Esophagus squamous epithelium (tissue), 4 donors: ENCODE results near the gene GLRX5.

Experiments
- CTCF ChIP-seq, 6 experiments: fragments of 450-650 bp in 4 of 6; fragments of 200-600 bp in 2 of 6; sonication (generic) in 2 of 6; IDR thresholded peaks; one replicate each; pipeline ENCODE4 v1.5.1; 2016 to 2019; ENCODE audit warnings: antibody characterized with exemption in 6 of 6, mild to moderate bottlenecking in 4 of 6, moderate library complexity in 4 of 6
- POLR2A ChIP-seq, 4 donors: fragments of 450-650 bp; IDR thresholded peaks; one replicate each; pipeline ENCODE4 v1.6.1; 2017; ENCODE audit warnings: antibody characterized with exemption in 4 of 4, mild to moderate bottlenecking in 4 of 4, moderate library complexity in 3 of 4

DNA sequence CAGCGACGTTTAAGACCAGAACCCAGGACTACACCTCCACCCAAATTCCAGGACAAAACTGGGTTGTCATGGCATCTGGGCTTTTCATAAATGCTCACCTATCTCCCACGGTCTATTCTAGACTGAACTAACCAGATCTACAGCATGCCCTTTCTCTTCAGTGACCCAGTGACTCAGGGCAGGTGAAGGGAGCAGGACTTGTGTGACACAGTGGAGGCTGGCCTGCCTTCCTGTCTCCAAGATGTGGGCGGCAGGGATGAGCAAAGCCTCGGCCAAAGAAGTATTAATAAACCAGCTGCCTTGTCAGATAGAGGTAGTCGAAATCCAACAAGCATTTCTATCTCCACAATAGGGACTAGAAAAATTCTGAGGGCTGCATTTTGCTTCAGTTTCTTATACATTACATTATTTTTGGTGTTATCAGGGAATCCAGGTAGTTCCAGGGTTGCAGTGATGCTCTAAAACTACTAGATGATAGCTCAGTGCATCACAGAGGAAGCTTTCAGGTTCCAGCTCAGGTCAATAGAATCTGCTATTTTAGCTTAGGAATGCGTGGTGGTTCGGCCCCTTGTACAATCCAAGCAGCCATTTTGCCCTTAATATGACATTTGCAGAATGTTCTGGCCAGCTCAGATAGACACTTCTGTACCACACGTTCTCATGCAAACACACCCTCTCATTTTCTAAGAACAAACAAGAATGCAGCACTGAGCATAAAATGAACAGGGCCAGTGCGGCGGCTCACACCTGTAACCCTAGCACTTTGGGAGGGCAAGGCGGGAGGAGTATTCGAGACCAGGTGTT lies 4.2 kb upstream of the GLRX5 start:
- TF ChIP-seq POLR2A (IDR thresholded peaks at IDR 0.05) (no peak), CTCF (IDR thresholded peaks at IDR 0.05) (no peak)
